B cell (primary cell): ENCODE results near the gene STRN. TPM values are rescaled to one million over a fixed set of nuclear protein-coding genes. Genes with fewer than 3 reads are reported as not detected.

Source experiments
- ATAC-seq: fragments of 200-7000 bp; cut with Tn5 transposase; one replicate; pipeline ENCODE4 v1.10.0; 2021; ENCODE audit warnings: low read depth, mild to moderate bottlenecking, moderate number of reproducible peaks, moderate library complexity
- CTCF ChIA-PET: fragments of 350-600 bp; sonication (Branson Sonifier 250); formaldehyde crosslinking; loops from one replicate; lab custom pipeline; 2021; ENCODE audit warnings: antibody characterized with exemption, inconsistent platforms; lab: Charles Lee
- POLR2A ChIA-PET: fragments of 350-600 bp; sonication (Branson Sonifier 250); formaldehyde crosslinking; loops from one replicate; lab custom pipeline; 2021; ENCODE audit warnings: antibody characterized with exemption; lab: Charles Lee
- DNase-seq: peaks from one replicate; pipeline ENCODE4 v3.0.0; 2013
- H2AFZ ChIP-seq: 2 replicates; pipeline ENCODE4 v1.6.1; 2012; ENCODE audit warnings: mild to moderate bottlenecking, low read depth, low read length; ENCODE audit not compliant: insufficient read depth, poor library complexity, severe bottlenecking
- H3K27ac ChIP-seq, 2 donors: 1 replicate in 1 of 2; 2 replicates in 1 of 2; pipeline ENCODE4 v1.5.1; 2012 to 2013; ENCODE audit warnings: low read length in 2 of 2, mild to moderate bottlenecking in 2 of 2, moderate library complexity in 1 of 2
- H3K27me3 ChIP-seq, 4 experiments: fragments of 200-600 bp in 1 of 4; sonication (generic) in 1 of 4; replicated peaks in 1 of 4; 1 replicate in 2 of 4; 2 replicates in 2 of 4; pipeline versions ENCODE4 v1.6.1 to v1.7.0; 2013 to 2016; ENCODE audit warnings: low read length in 3 of 4, mild to moderate bottlenecking in 2 of 4, mixed read lengths in 1 of 4, moderate library complexity in 1 of 4; ENCODE audit not compliant: insufficient read depth in 4 of 4, control insufficient read depth in 3 of 4; ENCODE audit errors: control extremely low read depth in 1 of 4
- H3K36me3 ChIP-seq, 2 experiments: replicated peaks in 1 of 2; 1 replicate in 1 of 2; 2 replicates in 1 of 2; pipeline versions ENCODE4 v1.6.1 to v1.7.1; 2013; ENCODE audit warnings: low read length in 1 of 2; ENCODE audit not compliant: insufficient read depth in 2 of 2, control insufficient read depth in 1 of 2; ENCODE audit errors: control extremely low read depth in 1 of 2, extremely low read depth in 1 of 2
- H3K4me1 ChIP-seq, 2 donors: fragments of 200-600 bp in 1 of 2; sonication (generic) in 1 of 2; 1 replicate in 1 of 2; 2 replicates in 1 of 2; pipeline versions ENCODE4 v1.5.1 to v1.6.1; 2013 to 2017; ENCODE audit warnings: low read length in 2 of 2; ENCODE audit not compliant: control insufficient read depth in 2 of 2, insufficient read depth in 2 of 2
- H3K4me2 ChIP-seq: replicated peaks from 2 replicates; pipeline ENCODE3; 2012; ENCODE audit warnings: mild to moderate bottlenecking, low read depth, low read length; ENCODE audit not compliant: poor library complexity, severe bottlenecking
- H3K4me3 ChIP-seq, 5 experiments: fragments of 200-600 bp in 1 of 5; sonication (generic) in 1 of 5; 1 replicate in 3 of 5; 2 replicates in 2 of 5; pipeline versions ENCODE4 v1.5.1 to v1.7.0; 2011 to 2016; ENCODE audit warnings: low read length in 4 of 5, mild to moderate bottlenecking in 4 of 5, low read depth in 2 of 5, control low read depth in 1 of 5, moderate library complexity in 1 of 5; ENCODE audit not compliant: insufficient read depth in 1 of 5; ENCODE audit errors: control extremely low read depth in 1 of 5, extremely low read depth in 1 of 5
- H3K79me2 ChIP-seq: fragments of 200-600 bp; sonication (generic); one replicate; pipeline ENCODE4 v1.6.0; 2016; ENCODE audit warnings: low read length; ENCODE audit not compliant: control insufficient read depth, insufficient read depth
- H3K9ac ChIP-seq: fragments of 200-600 bp; sonication (generic); 2 replicates; pipeline ENCODE4 v1.6.1; 2017; ENCODE audit warnings: mild to moderate bottlenecking, low read length, moderate library complexity
- H3K9me3 ChIP-seq, 3 donors: one replicate each; pipeline versions ENCODE4 v1.6.1 to v1.7.1; 2013; ENCODE audit warnings: low read length in 2 of 3; ENCODE audit not compliant: control insufficient read depth in 2 of 3, insufficient read depth in 1 of 3; ENCODE audit errors: control extremely low read depth in 1 of 3
- H4K20me1 ChIP-seq: 2 replicates; pipeline ENCODE4 v1.6.0; 2012; ENCODE audit warnings: mild to moderate bottlenecking, low read length; ENCODE audit not compliant: insufficient read depth, control insufficient read depth, poor library complexity, severe bottlenecking
- H3K27ac Mint-ChIP-seq: one replicate; pipeline ENCODE4 v1.8.0; 2021; ENCODE audit warnings: mixed read lengths
- H3K27me3 Mint-ChIP-seq: one replicate; pipeline ENCODE4 v1.8.0; 2021; ENCODE audit warnings: mixed read lengths
- H3K4me1 Mint-ChIP-seq: one replicate; pipeline ENCODE4 v1.8.0; 2021; ENCODE audit warnings: mixed read lengths
- H3K4me3 Mint-ChIP-seq: one replicate; pipeline ENCODE4 v1.8.0; 2021; ENCODE audit warnings: mixed read lengths
- H3K9me3 Mint-ChIP-seq: one replicate; pipeline ENCODE4 v1.8.0; 2022; ENCODE audit warnings: mixed read lengths; ENCODE audit not compliant: insufficient read depth
- CTCF ChIP-seq: fragments of 200-600 bp; IDR thresholded peaks from one replicate; pipeline ENCODE4 v1.8.0; 2022; ENCODE audit warnings: antibody characterized with exemption, mild to moderate bottlenecking
- EZH2 ChIP-seq: IDR thresholded peaks from 2 replicates; pipeline ENCODE4 v1.6.1; 2012; ENCODE audit warnings: borderline replicate concordance, low read depth, mild to moderate bottlenecking, moderate library complexity, low read length; ENCODE audit not compliant: insufficient read depth, poor library complexity, severe bottlenecking
- WGBS: methylation state at CpG from one replicate; pipeline ENCODE4 v1.1.5; 2013; ENCODE audit warnings: missing lambda C conversion rate; ENCODE audit not compliant: insufficient coverage; 5-methylcytosine and 5-hydroxymethylcytosine counted together
- intact Hi-C: fragments of 100-400 bp; cut with micrococcal nuclease; formaldehyde crosslinking; loops from one replicate; pipeline ENCODE4 v1.10.0; 2022
- polyA plus RNA-seq: library from polyadenylated mRNA; depleted of rRNA; stranded (reverse); fragments of >200 nt; gene quantifications from 2 replicates; pipeline ENCODE4 v1.2.3, GENCODE V29; 2012
- total RNA-seq, 2 donors: library from RNA; stranded (reverse); fragments of 120-200 nt in 1 of 2; gene quantifications; 1 replicate in 1 of 2; 2 replicates in 1 of 2; pipeline versions ENCODE4 v1.2.3 to v1.2.4, GENCODE V29; 2013 to 2022

The STRN gene
- total and polyA plus RNA-seq, 2 donors (not counting 1 experiment from before 2014, with no cell fraction given): 5.8 to 38.6 TPM

GRCh38 chr2:36878429-36878828 is 87.9 kb downstream of the STRN start:
- POLR2A ChIA-PET: no interaction called here
- no peak overlapping the region for H2AFZ ChIP-seq
- no peaks in the 10 kb centered on the region for H3K27me3 ChIP-seq
- H3K4me2 ChIP-seq: no peak overlapping the region
- Mint-ChIP-seq H3K27ac (no peak overlapping the region), H3K4me1 (no peaks in the 10 kb centered on the region), H3K4me3 (no peak overlapping the region), H3K9me3 (peaks cover 2% of the 10 kb centered on the region), H3K27me3 (no peaks in the 10 kb centered on the region)
- no peak overlapping the region for H3K4me3 ChIP-seq
- peaks cover 0 to 11% (median 1%) of the 10 kb centered on the region in 3 donors for H3K9me3 ChIP-seq
- H3K36me3 ChIP-seq: peaks cover 4 to 56% of the 10 kb centered on the region in 2 experiments
- H3K4me1 ChIP-seq: no peaks in the 10 kb centered on the region
- H3K9ac ChIP-seq: no peak overlapping the region
- intact Hi-C loops: no loop called here
- DNase-seq (no peak), ATAC-seq (no peak)
- no peaks in the 10 kb centered on the region for H4K20me1 ChIP-seq
- WGBS: 100% methylated on average over 2 of the region's 4 CpGs
- H3K79me2 ChIP-seq: no peaks in the 10 kb centered on the region
- TF ChIP-seq CTCF: no peak
- TF ChIP-seq EZH2: no peak
- CTCF ChIA-PET: no interaction called here
- no peak overlapping the region for H3K27ac ChIP-seq

GRCh38 chr2:36871068-36871707 is 95.1 kb downstream of the STRN start:
- H3K36me3 ChIP-seq: peaks cover 14 to 47% of the 10 kb centered on the region in 2 experiments

More at GRCh38 chr2:36871068-36871707, 95.1 kb downstream of the STRN start:
- Histone ChIP-seq H4K20me1 (no peaks in the 10 kb centered on the region), H3K4me2 (no peak overlapping the region), H3K9ac (no peak overlapping the region), H3K9me3 (peaks cover 0 to 11% (median 2%) of the 10 kb centered on the region in 3 donors), H2AFZ (no peak overlapping the region), H3K4me3 (no peak overlapping the region), H3K4me1 (no peaks in the 10 kb centered on the region), H3K27ac (no peak overlapping the region), H3K27me3 (no peaks in the 10 kb centered on the region), H3K79me2 (no peaks in the 10 kb centered on the region)
- H3K4me3 Mint-ChIP-seq: no peak overlapping the region
- no peaks in the 10 kb centered on the region for H3K27me3 Mint-ChIP-seq
- ATAC-seq (no peak), DNase-seq (no peak)
- CTCF ChIA-PET: interaction anchor here (0.8 kb wide), 1 partner anchor 8 kb away, joined by 3 read pairs; no protein-coding TSS in a partner anchor
- intact Hi-C loops: no loop called here
- POLR2A ChIA-PET: no interaction called here
- no CpG with 5 or more reads among the region's 1 CpG for WGBS
- no peaks in the 10 kb centered on the region for H3K4me1 Mint-ChIP-seq
- TF ChIP-seq CTCF: no peak
- TF ChIP-seq EZH2: no peak
- H3K27ac Mint-ChIP-seq: no peak overlapping the region
- H3K9me3 Mint-ChIP-seq: peaks cover 2% of the 10 kb centered on the region
